H9 (cell line): ENCODE data around the gene EML5. TPM values are rescaled to one million over a fixed set of nuclear protein-coding genes. Genes with fewer than 3 reads are reported as not detected.

Experiments used
- DNase-seq: peaks from one replicate; pipeline ENCODE4 v3.0.0-alpha.2; 2017
- H2AFZ ChIP-seq: one replicate; pipeline ENCODE4 v1.6.1; 2013; ENCODE audit warnings: mild to moderate bottlenecking, low read length, control low read depth, moderate library complexity
- H2AK5ac ChIP-seq: 2 replicates; pipeline ENCODE4 v1.6.1; 2013; ENCODE audit warnings: low read length, control low read depth, mixed read lengths; ENCODE audit not compliant: insufficient read length
- H2BK120ac ChIP-seq: one replicate; pipeline ENCODE4 v1.6.1; 2013; ENCODE audit warnings: low read depth, mild to moderate bottlenecking, low read length, control low read depth, inconsistent platforms; ENCODE audit not compliant: poor library complexity, severe bottlenecking
- H2BK12ac ChIP-seq: 2 replicates; pipeline ENCODE4 v1.6.1; 2013; ENCODE audit warnings: low read length, control low read depth, mixed read lengths, low read depth; ENCODE audit not compliant: insufficient read length
- H2BK15ac ChIP-seq: 2 replicates; pipeline ENCODE4 v1.6.1; 2013; ENCODE audit warnings: low read depth, low read length, control low read depth
- H2BK20ac ChIP-seq: one replicate; pipeline ENCODE4 v1.6.1; 2013; ENCODE audit warnings: low read depth, mild to moderate bottlenecking, low read length, control low read depth, inconsistent platforms; ENCODE audit not compliant: poor library complexity, severe bottlenecking
- H2BK5ac ChIP-seq: 2 replicates; pipeline ENCODE4 v1.6.1; 2013; ENCODE audit warnings: low read length, control low read depth, mixed read lengths; ENCODE audit not compliant: insufficient read length
- H3K14ac ChIP-seq: 2 replicates; pipeline ENCODE4 v1.6.1; 2013; ENCODE audit warnings: low read length, control low read depth; ENCODE audit not compliant: insufficient read depth
- H3K18ac ChIP-seq: 2 replicates; pipeline ENCODE4 v1.6.1; 2013; ENCODE audit warnings: low read depth, mild to moderate bottlenecking, mixed read lengths, low read length, control low read depth; ENCODE audit not compliant: insufficient read length
- H3K23ac ChIP-seq: 2 replicates; pipeline ENCODE4 v1.6.1; 2013; ENCODE audit warnings: low read length, control low read depth, mixed read lengths, low read depth; ENCODE audit not compliant: insufficient read length
- H3K23me2 ChIP-seq: 2 replicates; pipeline ENCODE4 v1.6.1; 2013; ENCODE audit warnings: low read depth, mild to moderate bottlenecking, mixed read lengths, low read length, control low read depth; ENCODE audit not compliant: insufficient read length, poor library complexity, severe bottlenecking
- H3K27ac ChIP-seq: 2 replicates; pipeline ENCODE4 v1.5.1; 2013; ENCODE audit warnings: low read length, control low read depth, mixed read lengths, low read depth; ENCODE audit not compliant: insufficient read length
- H3K27me3 ChIP-seq: 2 replicates; pipeline ENCODE4 v1.6.1; 2013; ENCODE audit warnings: low read length, control low read depth, inconsistent platforms; ENCODE audit not compliant: insufficient read depth
- H3K4ac ChIP-seq: 2 replicates; pipeline ENCODE4 v1.6.1; 2013; ENCODE audit warnings: low read depth, mild to moderate bottlenecking, control low read depth, inconsistent platforms, low read length, moderate library complexity
- H3K4me1 ChIP-seq: 2 replicates; pipeline ENCODE4 v1.6.1; 2013; ENCODE audit warnings: low read length, control low read depth, inconsistent platforms; ENCODE audit not compliant: insufficient read depth
- H3K4me2 ChIP-seq: 2 replicates; pipeline ENCODE4 v1.6.1; 2013; ENCODE audit warnings: low read length, control low read depth, mixed read lengths; ENCODE audit not compliant: insufficient read length, insufficient read depth
- H3K56ac ChIP-seq: 2 replicates; pipeline ENCODE4 v1.6.1; 2013; ENCODE audit warnings: low read depth, mild to moderate bottlenecking, mixed read lengths, low read length, control low read depth; ENCODE audit not compliant: insufficient read length
- H3K79me1 ChIP-seq: 2 replicates; pipeline ENCODE4 v1.6.1; 2013; ENCODE audit warnings: low read depth, mild to moderate bottlenecking, moderate library complexity, low read length, control low read depth, inconsistent platforms; ENCODE audit not compliant: insufficient read depth, poor library complexity, severe bottlenecking
- H3K79me2 ChIP-seq: 2 replicates; pipeline ENCODE4 v1.6.1; 2013; ENCODE audit warnings: low read length, control low read depth, inconsistent platforms; ENCODE audit not compliant: insufficient read depth
- H3K9ac ChIP-seq: 2 replicates; pipeline ENCODE4 v1.6.1; 2013; ENCODE audit warnings: low read length, control low read depth, mixed read lengths; ENCODE audit not compliant: insufficient read length; ENCODE audit errors: extremely low read depth
- H3K9me3 ChIP-seq: one replicate; pipeline ENCODE4 v1.6.1; 2013; ENCODE audit warnings: low read depth, low read length, inconsistent platforms; ENCODE audit not compliant: control insufficient read depth
- H3T11ph ChIP-seq: one replicate; pipeline ENCODE4 v1.6.1; 2013; ENCODE audit warnings: mild to moderate bottlenecking, low read length, control low read depth, inconsistent platforms
- H4K20me1 ChIP-seq: one replicate; pipeline ENCODE4 v1.6.1; 2013; ENCODE audit not compliant: control insufficient read depth, insufficient read length, insufficient read depth
- H4K5ac ChIP-seq: 2 replicates; pipeline ENCODE4 v1.6.1; 2013; ENCODE audit warnings: low read depth, mild to moderate bottlenecking, mixed read lengths, low read length, control low read depth; ENCODE audit not compliant: insufficient read length
- H4K8ac ChIP-seq: replicated peaks from 2 replicates; pipeline ENCODE4 v1.6.1; 2013; ENCODE audit warnings: low read length, control low read depth, mixed read lengths, low read depth; ENCODE audit not compliant: insufficient read length
- H4K91ac ChIP-seq: 2 replicates; pipeline ENCODE4 v1.6.1; 2013; ENCODE audit warnings: low read depth, mild to moderate bottlenecking, moderate library complexity, mixed read lengths, low read length, control low read depth; ENCODE audit not compliant: insufficient read length
- H3K27ac Mint-ChIP-seq, 3 experiments: 2 replicates in 2 of 3; 3 replicates in 1 of 3; pipeline ENCODE4 v1.8.0; 2020 to 2021; ENCODE audit warnings: mixed read lengths in 3 of 3, mild to moderate bottlenecking in 1 of 3, moderate library complexity in 1 of 3
- H3K27me3 Mint-ChIP-seq: 2 replicates; pipeline ENCODE4 v1.8.0; 2021; ENCODE audit warnings: low read depth, mild to moderate bottlenecking, moderate library complexity, mixed read lengths
- H3K36me3 Mint-ChIP-seq, 3 experiments: 2 replicates in 2 of 3; 3 replicates in 1 of 3; pipeline ENCODE4 v1.8.0; 2020 to 2021; ENCODE audit warnings: low read depth in 3 of 3, mixed read lengths in 3 of 3; ENCODE audit not compliant: insufficient read depth in 1 of 3
- H3K4me1 Mint-ChIP-seq, 2 experiments: 2 replicates each; pipeline ENCODE4 v1.8.0; 2020; ENCODE audit warnings: mixed read lengths in 2 of 2
- H3K4me3 Mint-ChIP-seq, 2 experiments: 2 replicates in 1 of 2; 3 replicates in 1 of 2; pipeline ENCODE4 v1.8.0; 2020 to 2021; ENCODE audit warnings: mild to moderate bottlenecking in 2 of 2, mixed read lengths in 2 of 2, moderate library complexity in 1 of 2
- H3K9me3 Mint-ChIP-seq, 2 experiments: 2 replicates in 1 of 2; 3 replicates in 1 of 2; pipeline ENCODE4 v1.8.0; 2020; ENCODE audit warnings: mild to moderate bottlenecking in 2 of 2, mixed read lengths in 2 of 2, moderate library complexity in 1 of 2
- CTCF ChIP-seq: fragments of 200-600 bp; sonication (generic); conservative IDR thresholded peaks from 3 replicates; pipeline ENCODE4 v1.8.0; 2021; ENCODE audit warnings: antibody characterized with exemption, mild to moderate bottlenecking
- WGBS: extraction: QIAGEN DNeasy Blood & Tissue Kit; methylation state at CpG from one replicate; pipeline ENCODE4 v1.1.7; 2013; ENCODE audit warnings: missing lambda C conversion rate, low lambda C conversion rate, mixed read lengths; ENCODE audit not compliant: insufficient read length; ENCODE audit errors: extremely low coverage; 5-methylcytosine and 5-hydroxymethylcytosine counted together
- total RNA-seq: library from RNA; stranded (reverse); gene quantifications from 2 replicates; pipeline ENCODE4 v1.2.1, GENCODE V29; 2021

Gene EML5
- total RNA-seq, 1 experiment from 2014 or later: 0.81 TPM

GRCh38 chr14:88683119-88683518 lies 109.6 kb downstream of the EML5 start:
- no peak overlapping the region for H3K14ac ChIP-seq
- no peaks in the 10 kb centered on the region for H3K9me3 ChIP-seq
- no peak overlapping the region for H3K56ac ChIP-seq
- H3K27me3 ChIP-seq: no peaks in the 10 kb centered on the region
- no peaks in the 10 kb centered on the region for H3K36me3 Mint-ChIP-seq
- H3K4ac ChIP-seq: no peak overlapping the region
- no peak overlapping the region for H3K23ac ChIP-seq
- H4K20me1 ChIP-seq: no peaks in the 10 kb centered on the region
- H3K4me2 ChIP-seq: no peak overlapping the region
- no peaks in the 10 kb centered on the region for H3K27me3 Mint-ChIP-seq
- H3K4me1 Mint-ChIP-seq: peaks cover 6 to 8% of the 10 kb centered on the region in 2 experiments
- no peaks in the 10 kb centered on the region for H3K9me3 Mint-ChIP-seq
- no peak overlapping the region for H4K8ac ChIP-seq
- no peak overlapping the region for H4K91ac ChIP-seq
- H3K23me2 ChIP-seq: no peaks in the 10 kb centered on the region
- no peak overlapping the region for H3K27ac ChIP-seq
- no peak overlapping the region for H3K9ac ChIP-seq
- no peak for TF ChIP-seq CTCF
- no peak overlapping the region for H2BK15ac ChIP-seq
- H2BK5ac ChIP-seq: no peak overlapping the region
- H3K27ac Mint-ChIP-seq: no peak overlapping the region
- no peak overlapping the region for H3K18ac ChIP-seq
- no peak for DNase-seq
- no peak overlapping the region for H2BK12ac ChIP-seq
- no peak overlapping the region for H2AFZ ChIP-seq
- no peak overlapping the region for H3T11ph ChIP-seq
- no peaks in the 10 kb centered on the region for H3K4me1 ChIP-seq
- no peak overlapping the region for H4K5ac ChIP-seq
- no CpG with 5 or more reads among the region's 2 CpGs for WGBS
- no peak overlapping the region for H2BK20ac ChIP-seq
- H2AK5ac ChIP-seq: no peak overlapping the region
- H3K79me2 ChIP-seq: no peaks in the 10 kb centered on the region
- no peaks in the 10 kb centered on the region for H3K79me1 ChIP-seq
- H2BK120ac ChIP-seq: no peak overlapping the region
- H3K4me3 Mint-ChIP-seq: no peak overlapping the region
